ENCODE results near the gene PRMT5.

DNA sequence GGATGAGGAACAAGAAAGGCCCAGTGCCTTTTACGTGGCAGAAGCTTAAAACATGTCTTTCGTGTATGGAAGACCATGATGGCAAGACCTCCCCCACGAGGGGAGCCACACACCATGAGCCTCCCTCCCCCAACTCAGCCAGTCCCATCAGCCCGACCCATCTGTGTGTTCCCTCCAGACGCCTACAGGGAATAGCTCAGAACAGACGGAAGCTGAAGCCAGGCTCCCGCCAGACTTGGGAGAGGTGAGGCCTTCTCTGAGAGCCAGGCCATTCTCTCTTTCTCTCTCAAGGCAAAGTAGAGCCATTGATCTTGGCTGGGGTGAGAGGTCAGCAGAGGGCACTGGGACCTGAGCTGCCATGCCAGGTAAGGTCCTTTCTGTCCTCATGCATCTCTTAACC, 36.7 kb downstream of the PRMT5 start:
- TF ChIP-seq, protein P1, sequence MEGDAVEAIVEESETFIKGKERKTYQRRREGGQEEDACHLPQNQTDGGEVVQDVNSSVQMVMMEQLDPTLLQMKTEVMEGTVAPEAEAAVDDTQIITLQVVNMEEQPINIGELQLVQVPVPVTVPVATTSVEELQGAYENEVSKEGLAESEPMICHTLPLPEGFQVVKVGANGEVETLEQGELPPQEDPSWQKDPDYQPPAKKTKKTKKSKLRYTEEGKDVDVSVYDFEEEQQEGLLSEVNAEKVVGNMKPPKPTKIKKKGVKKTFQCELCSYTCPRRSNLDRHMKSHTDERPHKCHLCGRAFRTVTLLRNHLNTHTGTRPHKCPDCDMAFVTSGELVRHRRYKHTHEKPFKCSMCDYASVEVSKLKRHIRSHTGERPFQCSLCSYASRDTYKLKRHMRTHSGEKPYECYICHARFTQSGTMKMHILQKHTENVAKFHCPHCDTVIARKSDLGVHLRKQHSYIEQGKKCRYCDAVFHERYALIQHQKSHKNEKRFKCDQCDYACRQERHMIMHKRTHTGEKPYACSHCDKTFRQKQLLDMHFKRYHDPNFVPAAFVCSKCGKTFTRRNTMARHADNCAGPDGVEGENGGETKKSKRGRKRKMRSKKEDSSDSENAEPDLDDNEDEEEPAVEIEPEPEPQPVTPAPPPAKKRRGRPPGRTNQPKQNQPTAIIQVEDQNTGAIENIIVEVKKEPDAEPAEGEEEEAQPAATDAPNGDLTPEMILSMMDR (IDR thresholded peaks at IDR 0.05; ENCODE audit: extremely low read depth in 1 of 2, insufficient read depth in 1 of 2, low read depth in 1 of 2, low read length in 2 of 2) = no peak
- TF ChIP-seq POLR2A (IDR thresholded peaks at IDR 0.05; ENCODE audit: low read depth, low read length) = no peak

All from endothelial cell of umbilical vein (primary cell).